GM19240 (cell line): Measurements from ENCODE around the gene LRMDA.

Experiments
- DNase-seq: peaks from one replicate; pipeline ENCODE4 v3.0.0; 2011; ENCODE audit warnings: low spot score; ENCODE audit not compliant: insufficient read length

LRMDA gene

GRCh38 chr10:75418712-75419111, 12.7 kb upstream of the LRMDA start:
- DNase-seq = no peak

- no peak for DNase-seq
Observed at GRCh38 chr10:75422913-75423312, 8.5 kb upstream of the LRMDA start.

- DNase-seq = no peak
Observed at GRCh38 chr10:75424571-75424970, 6.9 kb upstream of the LRMDA start.

- DNase-seq = no peak
Observed at GRCh38 chr10:75425291-75426079, 5.9 kb upstream of the LRMDA start.

GRCh38 chr10:75426880-75427279, 4.5 kb upstream of the LRMDA start:
- no peak for DNase-seq

- DNase-seq = no peak
Observed at GRCh38 chr10:75427951-75428350, 3.5 kb upstream of the LRMDA start.

- no peak for DNase-seq
Observed at GRCh38 chr10:75428434-75429158, 2.8 kb upstream of the LRMDA start.

GRCh38 chr10:75429159-75429827, 2.1 kb upstream of the LRMDA start:
- no peak for DNase-seq

GRCh38 chr10:75430000-75430763, 1.2 kb upstream of the LRMDA start:
- DNase-seq = no peak

GRCh38 chr10:75432176-75432575, 752 bp downstream of the LRMDA start:
- no peak for DNase-seq

- DNase-seq = no peak
Observed at GRCh38 chr10:75432763-75433162, 1.3 kb downstream of the LRMDA start.

GRCh38 chr10:75433216-75433615, 1.8 kb downstream of the LRMDA start:
- no peak for DNase-seq

GRCh38 chr10:75434291-75434690, 2.9 kb downstream of the LRMDA start:
- no peak for DNase-seq

- no peak for DNase-seq
Observed at GRCh38 chr10:75435291-75435690, 3.9 kb downstream of the LRMDA start.

- no peak for DNase-seq
Observed at GRCh38 chr10:75436896-75437295, 5.5 kb downstream of the LRMDA start.

GRCh38 chr10:75437693-75438092, 6.3 kb downstream of the LRMDA start:
- no peak for DNase-seq

- no peak for DNase-seq
Observed at GRCh38 chr10:75438275-75438674, 6.9 kb downstream of the LRMDA start.

- DNase-seq = no peak
Observed at GRCh38 chr10:75439811-75440210, 8.4 kb downstream of the LRMDA start.

GRCh38 chr10:75440271-75440793, 8.9 kb downstream of the LRMDA start:
- DNase-seq = no peak

GRCh38 chr10:75441196-75441595, 9.8 kb downstream of the LRMDA start:
- no peak for DNase-seq

GRCh38 chr10:75441682-75442081, 10.3 kb downstream of the LRMDA start:
- no peak for DNase-seq
